HepG2 (cell line): Measurements from ENCODE around the gene TBC1D16. TPM values are rescaled to one million over a fixed set of nuclear protein-coding genes. Genes with fewer than 3 reads are reported as not detected.

Source experiments
- ATAC-seq: fragments of 200-7000 bp; cut with Tn5 transposase; 3 replicates; pipeline ENCODE4 v1.9.1; 2020; ENCODE audit warnings: mild to moderate bottlenecking, moderate library complexity
- BruUV-seq: library from RNA; stranded (reverse); fragments of 400-500 nt; replicated peaks from 2 replicates; lab custom pipeline; 2021; lab: Mats Ljungman, UMichigan
- CTCF ChIA-PET: fragments of 300-600 bp; formaldehyde crosslinking; extraction: SDS; loops from one replicate; lab custom pipeline; 2021; ENCODE audit warnings: low total read pairs, inconsistent platforms, low intra/inter-chr PET ratio; lab: Yijun Ruan, JAX
- POLR2A ChIA-PET: fragments of 350-600 bp; sonication (Branson Sonifier 250); formaldehyde crosslinking; loops from one replicate; lab custom pipeline; 2020; ENCODE audit warnings: antibody characterized with exemption, inconsistent platforms; lab: Yijun Ruan, JAX
- DNase-seq: peaks from one replicate; pipeline ENCODE4 v3.0.0-alpha.2; 2015; ENCODE audit warnings: low spot score
- FAIRE-seq: peaks from 3 replicates; lab custom pipeline; 2011; peaks lifted over from hg19 to GRCh38; lab: Jason Lieb, UNC
- H2AFZ ChIP-seq: one replicate; pipeline ENCODE4 v1.6.1; 2011; ENCODE audit warnings: low read length, inconsistent platforms
- H3K27ac ChIP-seq: fragments of 300-600 bp; 3 replicates; pipeline ENCODE4 v1.8.0; 2011; ENCODE audit warnings: mixed run types, mild to moderate bottlenecking, mixed read lengths, low read length, inconsistent platforms; ENCODE audit not compliant: insufficient read depth; ENCODE audit errors: extremely low read length
- H3K27me3 ChIP-seq, 2 experiments: fragments of 200-600 bp in 1 of 2; 2 replicates in 1 of 2; 3 replicates in 1 of 2; pipeline versions ENCODE4 v1.6.0 to v1.8.0; 2011; ENCODE audit warnings: low read length in 2 of 2, mild to moderate bottlenecking in 2 of 2, moderate library complexity in 2 of 2, inconsistent platforms in 1 of 2; ENCODE audit not compliant: insufficient read depth in 2 of 2, control insufficient read depth in 1 of 2
- H3K36me3 ChIP-seq, 2 experiments: fragments of 200-600 bp in 1 of 2; replicated peaks in 1 of 2; 2 replicates in 1 of 2; 3 replicates in 1 of 2; pipeline versions ENCODE4 v1.5.1 to v1.8.0; 2011; ENCODE audit warnings: low read length in 2 of 2, inconsistent platforms in 1 of 2; ENCODE audit not compliant: insufficient read depth in 2 of 2, control insufficient read depth in 1 of 2
- H3K4me1 ChIP-seq: 2 replicates; pipeline ENCODE4 v1.5.1; 2012; ENCODE audit warnings: low read length, inconsistent platforms; ENCODE audit not compliant: insufficient read depth
- H3K4me2 ChIP-seq: 2 replicates; pipeline ENCODE4 v1.6.0; 2011; ENCODE audit warnings: low read depth, low read length, inconsistent platforms
- H3K4me3 ChIP-seq, 3 experiments: fragments of 200-600 bp in 1 of 3; sonication (generic), shearing (Covaris generic) in 1 of 3; replicated peaks in 1 of 3; 2 replicates each; pipeline ENCODE4 v1.5.1; 2011 to 2016; ENCODE audit warnings: low read length in 3 of 3, inconsistent platforms in 2 of 3, low read depth in 2 of 3, mild to moderate bottlenecking in 2 of 3, control low read depth in 1 of 3, mixed read lengths in 1 of 3; ENCODE audit not compliant: insufficient read depth in 1 of 3
- H3K79me2 ChIP-seq: one replicate; pipeline ENCODE4 v1.6.1; 2011; ENCODE audit warnings: low read length, inconsistent platforms; ENCODE audit not compliant: insufficient read depth
- H3K9ac ChIP-seq: 2 replicates; pipeline ENCODE4 v1.6.0; 2011; ENCODE audit warnings: mild to moderate bottlenecking, low read depth, low read length, inconsistent platforms; ENCODE audit not compliant: insufficient read depth
- H3K9me3 ChIP-seq: 2 replicates; pipeline ENCODE4 v1.5.1; 2012; ENCODE audit warnings: mild to moderate bottlenecking, low read length
- H4K20me1 ChIP-seq: 2 replicates; pipeline ENCODE4 v1.6.0; 2011; ENCODE audit warnings: inconsistent platforms, mild to moderate bottlenecking, low read length, moderate library complexity; ENCODE audit not compliant: insufficient read depth
- EHMT2 ChIP-seq: fragments of 200-600 bp; sonication (generic); IDR thresholded peaks from 2 replicates; pipeline ENCODE4 v1.7.0; 2017; ENCODE audit warnings: antibody characterized with exemption, low read depth, low read length, borderline replicate concordance
- PPARG ChIP-seq: conservative IDR thresholded peaks from 2 replicates; pipeline ENCODE4 v1.6.1; 2016; ENCODE audit warnings: missing biosample characterization, missing genetic modification reagents
- RBM22 ChIP-seq: fragments of 200-400 bp; formaldehyde crosslinking; optimal IDR thresholded peaks from 2 replicates; pipeline ENCODE3; 2017; ENCODE audit warnings: mild to moderate bottlenecking, low read length, moderate library complexity
- RELA ChIP-seq: sonication (generic); formaldehyde crosslinking; IDR thresholded peaks from 2 replicates; pipeline ENCODE4 v1.4.0; 2020; ENCODE audit warnings: missing genetic modification reagents
- TARDBP ChIP-seq: sonication (generic); formaldehyde crosslinking; IDR thresholded peaks from 2 replicates; pipeline ENCODE4 v1.8.0; 2022; ENCODE audit warnings: mild to moderate bottlenecking, missing genetic modification reagents
- WGBS: methylation state at CpG from one replicate; pipeline ENCODE4 v1.1.6; 2017; ENCODE audit warnings: low lambda C conversion rate; 5-methylcytosine and 5-hydroxymethylcytosine counted together
- in situ Hi-C: cut with HindIII; loops from 2 replicates; pipeline ENCODE4 v1.10.0; 2017; ENCODE audit warnings: low pct_unique_long_range_greater_than_20kb; ENCODE audit not compliant: extremely low pct_ligation_motif_present
- intact Hi-C: fragments of 100-400 bp; cut with micrococcal nuclease; formaldehyde crosslinking; loops from one replicate; pipeline ENCODE4 v1.10.0; 2022; ENCODE audit not compliant: unreplicated experiment
- polyA plus RNA-seq, 8 experiments: library from polyadenylated mRNA; depleted of rRNA in 3 of 8; stranded (reverse) in 7 of 8; unstranded in 1 of 8; fragments of >200 nt; fragmentation: Illumina TruSeq in 4 of 8; extraction: Trizol in 4 of 8; gene quantifications; 2 replicates each; pipeline versions ENCODE4 v1.2.1 to v1.2.3, GENCODE V29; 2011 to 2016; ENCODE audit warnings: low read depth in 4 of 8, missing spikeins in 1 of 8, mixed read lengths in 1 of 8; ENCODE audit not compliant: insufficient read depth in 1 of 8
- total RNA-seq, 5 experiments: library from RNA; depleted of rRNA; stranded (reverse); fragments of >200 nt; fragmentation: Illumina TruSeq; extraction: Trizol; gene quantifications; 2 replicates each; pipeline ENCODE4 v1.2.3, GENCODE V29; 2016; ENCODE audit warnings: low read depth in 1 of 5
- TF ChIP-seq, protein P1 (sequence below): sonication (generic); formaldehyde crosslinking; IDR thresholded peaks from 2 replicates; pipeline ENCODE4 v1.4.0; 2020; ENCODE audit warnings: mild to moderate bottlenecking, missing genetic modification reagents
- TF ChIP-seq, protein P2 (sequence below): sonication (generic); formaldehyde crosslinking; IDR thresholded peaks from 2 replicates; pipeline ENCODE4 v1.4.0; 2020; ENCODE audit warnings: missing genetic modification reagents
- TF ChIP-seq, protein P3 (sequence below): sonication (generic); formaldehyde crosslinking; IDR thresholded peaks from 2 replicates; pipeline ENCODE4 v1.5.1; 2020; ENCODE audit warnings: mild to moderate bottlenecking, missing genetic modification reagents, moderate library complexity
- TF ChIP-seq, protein P4 (sequence below): sonication (generic); formaldehyde crosslinking; IDR thresholded peaks from 2 replicates; pipeline ENCODE4 v1.9.0; 2021; ENCODE audit warnings: mild to moderate bottlenecking, missing genetic modification reagents

Gene TBC1D16
- total and polyA plus RNA-seq, 2 of the 13 experiments (the other 11 are each of a cell fraction or from before 2014, with no cell fraction given): 14.9 to 24.9 TPM

DNA sequence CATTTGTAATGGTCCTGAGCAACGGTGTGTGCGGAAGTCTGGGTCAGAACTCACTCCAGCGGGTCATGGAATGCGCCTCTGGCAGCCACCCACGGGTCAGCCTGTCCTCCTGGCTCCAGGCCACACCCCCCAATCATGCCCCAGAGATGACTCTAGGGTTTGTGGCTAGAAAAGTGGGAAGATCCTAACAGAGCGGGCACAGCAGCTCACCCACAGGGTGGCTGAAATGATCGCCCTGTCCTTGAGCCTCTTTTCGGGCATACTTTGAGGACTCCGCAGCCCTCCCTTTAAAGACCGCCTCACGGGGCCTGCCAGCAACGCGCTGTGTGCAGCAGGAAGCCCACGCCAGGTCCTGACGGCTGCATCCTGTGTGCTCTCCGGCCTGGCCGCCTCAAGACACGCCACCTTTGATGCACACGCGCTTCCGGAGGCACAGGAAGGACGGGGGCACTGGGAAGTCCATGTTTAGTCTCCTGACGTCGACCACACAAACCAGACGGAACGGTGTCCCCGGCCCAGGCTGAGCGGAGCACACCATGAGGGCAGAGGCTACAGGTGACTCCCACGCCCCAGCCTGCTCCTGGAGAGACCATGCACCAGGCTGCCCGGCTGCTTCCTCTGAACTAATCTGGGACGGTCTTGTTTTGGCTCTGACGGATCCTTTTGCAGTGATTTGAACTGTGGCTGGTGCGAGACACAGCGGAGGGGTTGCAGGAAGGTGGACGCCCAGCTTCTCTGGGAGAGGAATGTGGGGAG lies 92.9 kb downstream of the TBC1D16 start:
- POLR2A ChIA-PET: interaction anchor here (1.3 kb wide), 1 partner anchor 16 kb away, joined by 3 read pairs; no protein-coding TSS in a partner anchor
- no peaks in the 10 kb centered on the region for H3K27me3 ChIP-seq

More for the DNA sequence above, 92.9 kb downstream of the TBC1D16 start:
- Histone ChIP-seq H3K9me3 (no peaks in the 10 kb centered on the region), H3K4me1 (peaks cover 15% of the 10 kb centered on the region), H3K4me2 (no peak overlapping the region), H3K36me3 (peaks cover 21 to 45% of the 10 kb centered on the region in 2 experiments), H2AFZ (no peak overlapping the region), H4K20me1 (no peaks in the 10 kb centered on the region), H3K79me2 (no peaks in the 10 kb centered on the region), H3K27ac (no peak overlapping the region), H3K9ac (no peak overlapping the region), H3K4me3 (no peak overlapping the region)
- CTCF ChIA-PET: no interaction called here
- FAIRE-seq: no peak
- intact Hi-C loops: no loop called here
- 96% methylated on average over 32 of the region's 35 CpGs for WGBS
- no TSS peak for BruUV-seq
- TF ChIP-seq EHMT2 (no peak), RBM22 (peak; percentile 49), PPARG (CRISPR knock-in tag) (no peak), RELA (CRISPR knock-in tag) (no peak), TARDBP (CRISPR knock-in tag) (no peak)
- TF ChIP-seq, protein P1, sequence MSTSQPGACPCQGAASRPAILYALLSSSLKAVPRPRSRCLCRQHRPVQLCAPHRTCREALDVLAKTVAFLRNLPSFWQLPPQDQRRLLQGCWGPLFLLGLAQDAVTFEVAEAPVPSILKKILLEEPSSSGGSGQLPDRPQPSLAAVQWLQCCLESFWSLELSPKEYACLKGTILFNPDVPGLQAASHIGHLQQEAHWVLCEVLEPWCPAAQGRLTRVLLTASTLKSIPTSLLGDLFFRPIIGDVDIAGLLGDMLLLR (CRISPR knock-in tag): no peak
- TF ChIP-seq, protein P2, sequence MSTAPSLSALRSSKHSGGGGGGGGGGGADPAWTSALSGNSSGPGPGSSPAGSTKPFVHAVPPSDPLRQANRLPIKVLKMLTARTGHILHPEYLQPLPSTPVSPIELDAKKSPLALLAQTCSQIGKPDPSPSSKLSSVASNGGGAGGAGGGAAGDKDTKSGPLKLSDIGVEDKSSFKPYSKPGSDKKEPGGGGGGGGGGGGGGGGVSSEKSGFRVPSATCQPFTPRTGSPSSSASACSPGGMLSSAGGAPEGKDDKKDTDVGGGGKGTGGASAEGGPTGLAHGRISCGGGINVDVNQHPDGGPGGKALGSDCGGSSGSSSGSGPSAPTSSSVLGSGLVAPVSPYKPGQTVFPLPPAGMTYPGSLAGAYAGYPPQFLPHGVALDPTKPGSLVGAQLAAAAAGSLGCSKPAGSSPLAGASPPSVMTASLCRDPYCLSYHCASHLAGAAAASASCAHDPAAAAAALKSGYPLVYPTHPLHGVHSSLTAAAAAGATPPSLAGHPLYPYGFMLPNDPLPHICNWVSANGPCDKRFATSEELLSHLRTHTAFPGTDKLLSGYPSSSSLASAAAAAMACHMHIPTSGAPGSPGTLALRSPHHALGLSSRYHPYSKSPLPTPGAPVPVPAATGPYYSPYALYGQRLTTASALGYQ: no peak
- TF ChIP-seq, protein P3, sequence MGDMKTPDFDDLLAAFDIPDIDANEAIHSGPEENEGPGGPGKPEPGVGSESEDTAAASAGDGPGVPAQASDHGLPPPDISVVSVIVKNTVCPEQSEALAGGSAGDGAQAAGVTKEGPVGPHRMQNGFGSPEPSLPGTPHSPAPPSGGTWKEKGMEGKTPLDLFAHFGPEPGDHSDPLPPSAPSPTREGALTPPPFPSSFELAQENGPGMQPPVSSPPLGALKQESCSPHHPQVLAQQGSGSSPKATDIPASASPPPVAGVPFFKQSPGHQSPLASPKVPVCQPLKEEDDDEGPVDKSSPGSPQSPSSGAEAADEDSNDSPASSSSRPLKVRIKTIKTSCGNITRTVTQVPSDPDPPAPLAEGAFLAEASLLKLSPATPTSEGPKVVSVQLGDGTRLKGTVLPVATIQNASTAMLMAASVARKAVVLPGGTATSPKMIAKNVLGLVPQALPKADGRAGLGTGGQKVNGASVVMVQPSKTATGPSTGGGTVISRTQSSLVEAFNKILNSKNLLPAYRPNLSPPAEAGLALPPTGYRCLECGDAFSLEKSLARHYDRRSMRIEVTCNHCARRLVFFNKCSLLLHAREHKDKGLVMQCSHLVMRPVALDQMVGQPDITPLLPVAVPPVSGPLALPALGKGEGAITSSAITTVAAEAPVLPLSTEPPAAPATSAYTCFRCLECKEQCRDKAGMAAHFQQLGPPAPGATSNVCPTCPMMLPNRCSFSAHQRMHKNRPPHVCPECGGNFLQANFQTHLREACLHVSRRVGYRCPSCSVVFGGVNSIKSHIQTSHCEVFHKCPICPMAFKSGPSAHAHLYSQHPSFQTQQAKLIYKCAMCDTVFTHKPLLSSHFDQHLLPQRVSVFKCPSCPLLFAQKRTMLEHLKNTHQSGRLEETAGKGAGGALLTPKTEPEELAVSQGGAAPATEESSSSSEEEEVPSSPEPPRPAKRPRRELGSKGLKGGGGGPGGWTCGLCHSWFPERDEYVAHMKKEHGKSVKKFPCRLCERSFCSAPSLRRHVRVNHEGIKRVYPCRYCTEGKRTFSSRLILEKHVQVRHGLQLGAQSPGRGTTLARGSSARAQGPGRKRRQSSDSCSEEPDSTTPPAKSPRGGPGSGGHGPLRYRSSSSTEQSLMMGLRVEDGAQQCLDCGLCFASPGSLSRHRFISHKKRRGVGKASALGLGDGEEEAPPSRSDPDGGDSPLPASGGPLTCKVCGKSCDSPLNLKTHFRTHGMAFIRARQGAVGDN (CRISPR knock-in tag): peak; percentile 12
- TF ChIP-seq, protein P4, sequence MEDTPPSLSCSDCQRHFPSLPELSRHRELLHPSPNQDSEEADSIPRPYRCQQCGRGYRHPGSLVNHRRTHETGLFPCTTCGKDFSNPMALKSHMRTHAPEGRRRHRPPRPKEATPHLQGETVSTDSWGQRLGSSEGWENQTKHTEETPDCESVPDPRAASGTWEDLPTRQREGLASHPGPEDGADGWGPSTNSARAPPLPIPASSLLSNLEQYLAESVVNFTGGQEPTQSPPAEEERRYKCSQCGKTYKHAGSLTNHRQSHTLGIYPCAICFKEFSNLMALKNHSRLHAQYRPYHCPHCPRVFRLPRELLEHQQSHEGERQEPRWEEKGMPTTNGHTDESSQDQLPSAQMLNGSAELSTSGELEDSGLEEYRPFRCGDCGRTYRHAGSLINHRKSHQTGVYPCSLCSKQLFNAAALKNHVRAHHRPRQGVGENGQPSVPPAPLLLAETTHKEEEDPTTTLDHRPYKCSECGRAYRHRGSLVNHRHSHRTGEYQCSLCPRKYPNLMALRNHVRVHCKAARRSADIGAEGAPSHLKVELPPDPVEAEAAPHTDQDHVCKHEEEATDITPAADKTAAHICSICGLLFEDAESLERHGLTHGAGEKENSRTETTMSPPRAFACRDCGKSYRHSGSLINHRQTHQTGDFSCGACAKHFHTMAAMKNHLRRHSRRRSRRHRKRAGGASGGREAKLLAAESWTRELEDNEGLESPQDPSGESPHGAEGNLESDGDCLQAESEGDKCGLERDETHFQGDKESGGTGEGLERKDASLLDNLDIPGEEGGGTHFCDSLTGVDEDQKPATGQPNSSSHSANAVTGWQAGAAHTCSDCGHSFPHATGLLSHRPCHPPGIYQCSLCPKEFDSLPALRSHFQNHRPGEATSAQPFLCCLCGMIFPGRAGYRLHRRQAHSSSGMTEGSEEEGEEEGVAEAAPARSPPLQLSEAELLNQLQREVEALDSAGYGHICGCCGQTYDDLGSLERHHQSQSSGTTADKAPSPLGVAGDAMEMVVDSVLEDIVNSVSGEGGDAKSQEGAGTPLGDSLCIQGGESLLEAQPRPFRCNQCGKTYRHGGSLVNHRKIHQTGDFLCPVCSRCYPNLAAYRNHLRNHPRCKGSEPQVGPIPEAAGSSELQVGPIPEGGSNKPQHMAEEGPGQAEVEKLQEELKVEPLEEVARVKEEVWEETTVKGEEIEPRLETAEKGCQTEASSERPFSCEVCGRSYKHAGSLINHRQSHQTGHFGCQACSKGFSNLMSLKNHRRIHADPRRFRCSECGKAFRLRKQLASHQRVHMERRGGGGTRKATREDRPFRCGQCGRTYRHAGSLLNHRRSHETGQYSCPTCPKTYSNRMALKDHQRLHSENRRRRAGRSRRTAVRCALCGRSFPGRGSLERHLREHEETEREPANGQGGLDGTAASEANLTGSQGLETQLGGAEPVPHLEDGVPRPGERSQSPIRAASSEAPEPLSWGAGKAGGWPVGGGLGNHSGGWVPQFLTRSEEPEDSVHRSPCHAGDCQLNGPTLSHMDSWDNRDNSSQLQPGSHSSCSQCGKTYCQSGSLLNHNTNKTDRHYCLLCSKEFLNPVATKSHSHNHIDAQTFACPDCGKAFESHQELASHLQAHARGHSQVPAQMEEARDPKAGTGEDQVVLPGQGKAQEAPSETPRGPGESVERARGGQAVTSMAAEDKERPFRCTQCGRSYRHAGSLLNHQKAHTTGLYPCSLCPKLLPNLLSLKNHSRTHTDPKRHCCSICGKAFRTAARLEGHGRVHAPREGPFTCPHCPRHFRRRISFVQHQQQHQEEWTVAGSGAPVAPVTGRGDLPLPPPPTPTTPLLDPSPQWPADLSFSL: no peak
- no peak for ATAC-seq
- no peak for DNase-seq
- in situ Hi-C loops: no loop called here
